GM18858 (cell line): ENCODE measurements around the gene CA6.
"Not testable (repeated sequence)": the region's sequence is repeated elsewhere in the genome, so short reads cannot be mapped to it uniquely, and the experiment has no call there.

Experiments
- ATAC-seq: cut with Tn5 transposase; IDR thresholded peaks from one replicate; pipeline ENCODE4 v1.9.1; 2021; ENCODE audit not compliant: unreplicated experiment

CA6 gene

GRCh38 chr1:8968902-8969301 is 23.2 kb downstream of the CA6 start:
- not testable (repeated sequence) for ATAC-seq

- no peak for ATAC-seq
Measured at GRCh38 chr1:8969937-8970336, 24.3 kb downstream of the CA6 start.

- no peak for ATAC-seq
Measured at GRCh38 chr1:8970870-8971337, 25.2 kb downstream of the CA6 start.

GRCh38 chr1:8974551-8974950 is 28.9 kb downstream of the CA6 start:
- no peak for ATAC-seq

- ATAC-seq = no peak
Measured at GRCh38 chr1:8976338-8976737, 30.7 kb downstream of the CA6 start.

GRCh38 chr1:8976896-8977450 is 31.3 kb downstream of the CA6 start:
- ATAC-seq = no peak

GRCh38 chr1:8980656-8981055 is 35.0 kb downstream of the CA6 start:
- no peak for ATAC-seq

- no peak for ATAC-seq
Measured at GRCh38 chr1:8981169-8981568, 35.5 kb downstream of the CA6 start.

GRCh38 chr1:8984203-8984602 is 38.5 kb downstream of the CA6 start:
- ATAC-seq = no peak

- ATAC-seq = no peak
Measured at GRCh38 chr1:8984990-8985389, 39.3 kb downstream of the CA6 start.

- no peak for ATAC-seq
Measured at GRCh38 chr1:8985915-8986813, 40.5 kb downstream of the CA6 start.

- no peak for ATAC-seq
Measured at GRCh38 chr1:8986814-8987190, 41.1 kb downstream of the CA6 start.

- no peak for ATAC-seq
Measured at GRCh38 chr1:8987881-8988617, 42.4 kb downstream of the CA6 start.

- ATAC-seq = no peak
Measured at GRCh38 chr1:8988618-8988967, 42.9 kb downstream of the CA6 start.

- ATAC-seq = no peak
Measured at GRCh38 chr1:8989061-8989460, 43.4 kb downstream of the CA6 start.

GRCh38 chr1:8989821-8990220 is 44.2 kb downstream of the CA6 start:
- no peak for ATAC-seq

- ATAC-seq = no peak
Measured at GRCh38 chr1:8992936-8993687, 47.4 kb downstream of the CA6 start.

GRCh38 chr1:8993962-8994675 is 48.5 kb downstream of the CA6 start:
- ATAC-seq = not testable (repeated sequence)

GRCh38 chr1:9001534-9002214 is 56.0 kb downstream of the CA6 start:
- not testable (repeated sequence) for ATAC-seq

GRCh38 chr1:9002215-9002560 is 56.5 kb downstream of the CA6 start:
- not testable (repeated sequence) for ATAC-seq
